H9 (cell line): ENCODE measurements around the gene ANO6. TPM values are rescaled to one million over a fixed set of nuclear protein-coding genes. Genes with fewer than 3 reads are reported as not detected.

Source experiments
- DNase-seq: peaks from one replicate; pipeline ENCODE4 v3.0.0-alpha.2; 2017
- H2AFZ ChIP-seq: one replicate; pipeline ENCODE4 v1.6.1; 2013; ENCODE audit warnings: mild to moderate bottlenecking, low read length, control low read depth, moderate library complexity
- H2AK5ac ChIP-seq: 2 replicates; pipeline ENCODE4 v1.6.1; 2013; ENCODE audit warnings: low read length, control low read depth, mixed read lengths; ENCODE audit not compliant: insufficient read length
- H2BK120ac ChIP-seq: one replicate; pipeline ENCODE4 v1.6.1; 2013; ENCODE audit warnings: low read depth, mild to moderate bottlenecking, low read length, control low read depth, inconsistent platforms; ENCODE audit not compliant: poor library complexity, severe bottlenecking
- H2BK12ac ChIP-seq: 2 replicates; pipeline ENCODE4 v1.6.1; 2013; ENCODE audit warnings: low read length, control low read depth, mixed read lengths, low read depth; ENCODE audit not compliant: insufficient read length
- H2BK15ac ChIP-seq: 2 replicates; pipeline ENCODE4 v1.6.1; 2013; ENCODE audit warnings: low read depth, low read length, control low read depth
- H2BK20ac ChIP-seq: one replicate; pipeline ENCODE4 v1.6.1; 2013; ENCODE audit warnings: low read depth, mild to moderate bottlenecking, low read length, control low read depth, inconsistent platforms; ENCODE audit not compliant: poor library complexity, severe bottlenecking
- H2BK5ac ChIP-seq: 2 replicates; pipeline ENCODE4 v1.6.1; 2013; ENCODE audit warnings: low read length, control low read depth, mixed read lengths; ENCODE audit not compliant: insufficient read length
- H3K14ac ChIP-seq: 2 replicates; pipeline ENCODE4 v1.6.1; 2013; ENCODE audit warnings: low read length, control low read depth; ENCODE audit not compliant: insufficient read depth
- H3K18ac ChIP-seq: 2 replicates; pipeline ENCODE4 v1.6.1; 2013; ENCODE audit warnings: low read depth, mild to moderate bottlenecking, mixed read lengths, low read length, control low read depth; ENCODE audit not compliant: insufficient read length
- H3K23ac ChIP-seq: 2 replicates; pipeline ENCODE4 v1.6.1; 2013; ENCODE audit warnings: low read length, control low read depth, mixed read lengths, low read depth; ENCODE audit not compliant: insufficient read length
- H3K23me2 ChIP-seq: 2 replicates; pipeline ENCODE4 v1.6.1; 2013; ENCODE audit warnings: low read depth, mild to moderate bottlenecking, mixed read lengths, low read length, control low read depth; ENCODE audit not compliant: insufficient read length, poor library complexity, severe bottlenecking
- H3K27ac ChIP-seq: 2 replicates; pipeline ENCODE4 v1.5.1; 2013; ENCODE audit warnings: low read length, control low read depth, mixed read lengths, low read depth; ENCODE audit not compliant: insufficient read length
- H3K27me3 ChIP-seq: 2 replicates; pipeline ENCODE4 v1.6.1; 2013; ENCODE audit warnings: low read length, control low read depth, inconsistent platforms; ENCODE audit not compliant: insufficient read depth
- H3K4ac ChIP-seq: 2 replicates; pipeline ENCODE4 v1.6.1; 2013; ENCODE audit warnings: low read depth, mild to moderate bottlenecking, control low read depth, inconsistent platforms, low read length, moderate library complexity
- H3K4me1 ChIP-seq: 2 replicates; pipeline ENCODE4 v1.6.1; 2013; ENCODE audit warnings: low read length, control low read depth, inconsistent platforms; ENCODE audit not compliant: insufficient read depth
- H3K4me2 ChIP-seq: 2 replicates; pipeline ENCODE4 v1.6.1; 2013; ENCODE audit warnings: low read length, control low read depth, mixed read lengths; ENCODE audit not compliant: insufficient read length, insufficient read depth
- H3K56ac ChIP-seq: 2 replicates; pipeline ENCODE4 v1.6.1; 2013; ENCODE audit warnings: low read depth, mild to moderate bottlenecking, mixed read lengths, low read length, control low read depth; ENCODE audit not compliant: insufficient read length
- H3K79me1 ChIP-seq: 2 replicates; pipeline ENCODE4 v1.6.1; 2013; ENCODE audit warnings: low read depth, mild to moderate bottlenecking, moderate library complexity, low read length, control low read depth, inconsistent platforms; ENCODE audit not compliant: insufficient read depth, poor library complexity, severe bottlenecking
- H3K79me2 ChIP-seq: 2 replicates; pipeline ENCODE4 v1.6.1; 2013; ENCODE audit warnings: low read length, control low read depth, inconsistent platforms; ENCODE audit not compliant: insufficient read depth
- H3K9ac ChIP-seq: 2 replicates; pipeline ENCODE4 v1.6.1; 2013; ENCODE audit warnings: low read length, control low read depth, mixed read lengths; ENCODE audit not compliant: insufficient read length; ENCODE audit errors: extremely low read depth
- H3K9me3 ChIP-seq: one replicate; pipeline ENCODE4 v1.6.1; 2013; ENCODE audit warnings: low read depth, low read length, inconsistent platforms; ENCODE audit not compliant: control insufficient read depth
- H3T11ph ChIP-seq: one replicate; pipeline ENCODE4 v1.6.1; 2013; ENCODE audit warnings: mild to moderate bottlenecking, low read length, control low read depth, inconsistent platforms
- H4K20me1 ChIP-seq: one replicate; pipeline ENCODE4 v1.6.1; 2013; ENCODE audit not compliant: control insufficient read depth, insufficient read length, insufficient read depth
- H4K5ac ChIP-seq: 2 replicates; pipeline ENCODE4 v1.6.1; 2013; ENCODE audit warnings: low read depth, mild to moderate bottlenecking, mixed read lengths, low read length, control low read depth; ENCODE audit not compliant: insufficient read length
- H4K8ac ChIP-seq: replicated peaks from 2 replicates; pipeline ENCODE4 v1.6.1; 2013; ENCODE audit warnings: low read length, control low read depth, mixed read lengths, low read depth; ENCODE audit not compliant: insufficient read length
- H4K91ac ChIP-seq: 2 replicates; pipeline ENCODE4 v1.6.1; 2013; ENCODE audit warnings: low read depth, mild to moderate bottlenecking, moderate library complexity, mixed read lengths, low read length, control low read depth; ENCODE audit not compliant: insufficient read length
- H3K27ac Mint-ChIP-seq, 3 experiments: 2 replicates in 2 of 3; 3 replicates in 1 of 3; pipeline ENCODE4 v1.8.0; 2020 to 2021; ENCODE audit warnings: mixed read lengths in 3 of 3, mild to moderate bottlenecking in 1 of 3, moderate library complexity in 1 of 3
- H3K27me3 Mint-ChIP-seq: 2 replicates; pipeline ENCODE4 v1.8.0; 2021; ENCODE audit warnings: low read depth, mild to moderate bottlenecking, moderate library complexity, mixed read lengths
- H3K36me3 Mint-ChIP-seq, 3 experiments: 2 replicates in 2 of 3; 3 replicates in 1 of 3; pipeline ENCODE4 v1.8.0; 2020 to 2021; ENCODE audit warnings: low read depth in 3 of 3, mixed read lengths in 3 of 3; ENCODE audit not compliant: insufficient read depth in 1 of 3
- H3K4me1 Mint-ChIP-seq, 2 experiments: 2 replicates each; pipeline ENCODE4 v1.8.0; 2020; ENCODE audit warnings: mixed read lengths in 2 of 2
- H3K4me3 Mint-ChIP-seq, 2 experiments: 2 replicates in 1 of 2; 3 replicates in 1 of 2; pipeline ENCODE4 v1.8.0; 2020 to 2021; ENCODE audit warnings: mild to moderate bottlenecking in 2 of 2, mixed read lengths in 2 of 2, moderate library complexity in 1 of 2
- H3K9me3 Mint-ChIP-seq, 2 experiments: 2 replicates in 1 of 2; 3 replicates in 1 of 2; pipeline ENCODE4 v1.8.0; 2020; ENCODE audit warnings: mild to moderate bottlenecking in 2 of 2, mixed read lengths in 2 of 2, moderate library complexity in 1 of 2
- CTCF ChIP-seq: fragments of 200-600 bp; sonication (generic); conservative IDR thresholded peaks from 3 replicates; pipeline ENCODE4 v1.8.0; 2021; ENCODE audit warnings: antibody characterized with exemption, mild to moderate bottlenecking
- WGBS: extraction: QIAGEN DNeasy Blood & Tissue Kit; methylation state at CpG from one replicate; pipeline ENCODE4 v1.1.7; 2013; ENCODE audit warnings: missing lambda C conversion rate, low lambda C conversion rate, mixed read lengths; ENCODE audit not compliant: insufficient read length; ENCODE audit errors: extremely low coverage; 5-methylcytosine and 5-hydroxymethylcytosine counted together
- total RNA-seq: library from RNA; stranded (reverse); gene quantifications from 2 replicates; pipeline ENCODE4 v1.2.1, GENCODE V29; 2021

ANO6 gene
- total RNA-seq, 1 experiment from 2014 or later: 24.3 TPM

- Histone ChIP-seq H3K4me2 (no peak overlapping the region), H3K23ac (no peak overlapping the region), H2BK12ac (no peak overlapping the region), H3K18ac (no peak overlapping the region), H3T11ph (no peak overlapping the region), H3K4ac (no peak overlapping the region), H2BK20ac (no peak overlapping the region), H2AFZ (no peak overlapping the region), H3K14ac (no peak overlapping the region), H3K79me1 (peaks cover 2% of the 10 kb centered on the region), H3K79me2 (no peaks in the 10 kb centered on the region; the same call in 1 of the 2 replicates), H4K20me1 (no peaks in the 10 kb centered on the region), H3K56ac (no peak overlapping the region), H2BK120ac (no peak overlapping the region), H4K91ac (no peak overlapping the region), H3K4me1 (peaks cover 6% of the 10 kb centered on the region), H3K9ac (no peak overlapping the region), H3K9me3 (no peaks in the 10 kb centered on the region), H2BK5ac (no peak overlapping the region), H2BK15ac (no peak overlapping the region), H4K5ac (no peak overlapping the region), H3K27ac (no peak overlapping the region), H4K8ac (no peak overlapping the region), H2AK5ac (no peak overlapping the region), H3K27me3 (no peaks in the 10 kb centered on the region), H3K23me2 (no peaks in the 10 kb centered on the region)
- Mint-ChIP-seq H3K27ac (peak overlapping the region in 2 of 3 experiments; percentile 11 to 47; a peak in 1 of 7 replicates), H3K4me1 (peaks cover 43% of the 10 kb centered on the region in 2 experiments), H3K4me3 (no peak overlapping the region), H3K9me3 (no peaks in the 10 kb centered on the region), H3K36me3 (peaks cover 3 to 10% (median 7%) of the 10 kb centered on the region in 3 experiments; a peak in 5 of 7 replicates), H3K27me3 (no peaks in the 10 kb centered on the region)
- no CpG with 5 or more reads among the region's 11 CpGs for WGBS
- no peak for TF ChIP-seq CTCF
- DNase-seq: no peak
Observed at GRCh38 chr12:45242180-45242579, 26.3 kb downstream of the ANO6 start.
